Stimulated activated CD8-positive, alpha-beta memory T cell treated with anti-CD3 and anti-CD28 coated beads, Interleukin-7, amount 100 ng/mL, for 48 hours (primary cell): ENCODE measurements around the gene UFC1.

Experiments
- DNase-seq, 2 donors: peaks; one replicate each; pipeline ENCODE4 v3.0.0-alpha.2; 2020; ENCODE audit warnings: low read depth in 1 of 2; ENCODE audit errors: extremely low read depth in 1 of 2

The UFC1 gene

DNA sequence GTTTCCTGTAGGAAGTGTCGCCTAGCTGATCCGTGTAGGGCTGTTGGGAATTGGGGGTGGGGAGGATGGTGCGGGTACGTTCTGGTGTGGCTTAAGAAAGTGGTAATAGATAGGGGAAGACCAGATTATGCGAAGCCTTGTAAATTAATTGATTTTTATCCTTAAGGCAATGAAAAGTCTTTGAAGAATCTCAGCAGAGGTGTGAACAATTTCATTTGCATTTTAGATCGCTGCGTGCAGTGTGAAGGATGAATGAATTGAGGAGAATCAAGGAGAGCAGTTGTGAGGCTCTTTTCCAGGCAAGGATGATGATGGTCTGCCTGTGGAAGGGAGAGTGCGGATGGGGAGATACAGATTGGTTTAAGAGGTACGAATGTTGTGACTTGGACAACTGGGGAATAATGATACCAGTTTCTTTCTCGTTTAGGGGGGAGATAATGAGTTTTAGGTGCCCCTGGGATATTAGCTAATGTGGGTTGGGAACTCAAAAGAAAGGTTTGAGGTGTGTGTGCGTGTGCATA, 20.5 kb upstream of the UFC1 start:
- DNase-seq, result no peak

GRCh38 chr1:161137881-161138280, 15.9 kb upstream of the UFC1 start:
- no peak for DNase-seq

DNA sequence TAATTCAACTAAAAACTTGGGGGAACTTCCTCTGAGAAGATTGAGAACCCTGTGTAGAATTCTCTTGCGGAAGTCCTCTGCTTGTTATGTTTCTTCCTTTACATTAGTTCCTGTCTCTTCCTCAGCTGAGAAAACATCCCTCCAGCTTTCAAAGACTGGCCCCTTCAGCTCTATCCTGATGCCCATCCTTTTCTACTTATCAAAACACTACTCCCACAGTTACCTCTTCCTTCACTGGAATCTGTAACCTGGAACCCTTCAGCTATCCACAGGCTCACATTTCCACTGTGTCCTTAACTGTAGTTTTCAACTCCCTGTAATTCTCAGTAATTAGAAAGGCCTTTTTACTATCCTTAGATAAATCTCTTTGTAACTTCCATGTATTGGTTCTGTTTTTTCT, 15.3 kb upstream of the UFC1 start:
- DNase-seq, result no peak

DNA sequence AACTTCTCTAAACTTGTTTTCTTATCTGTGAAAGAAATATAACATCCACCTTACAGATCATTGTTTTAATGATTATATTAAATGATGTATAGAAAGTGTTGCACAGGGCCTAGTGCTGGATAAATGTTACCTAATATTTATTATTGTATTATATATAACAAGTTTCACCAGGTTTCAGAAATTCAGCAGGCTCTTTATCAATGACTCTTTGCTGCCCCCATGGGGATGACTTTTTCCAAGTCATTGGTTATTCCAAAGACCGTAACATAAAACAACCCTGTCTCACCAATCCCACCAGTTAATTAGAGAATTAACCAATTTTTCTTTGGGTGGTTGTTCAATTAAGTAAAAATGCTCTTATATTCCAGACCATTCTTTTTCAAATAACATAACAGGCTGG, 14.0 kb upstream of the UFC1 start:
- DNase-seq, result no peak

- DNase-seq, result no peak
Observed at GRCh38 chr1:161140755-161141400, 12.9 kb upstream of the UFC1 start.

DNA sequence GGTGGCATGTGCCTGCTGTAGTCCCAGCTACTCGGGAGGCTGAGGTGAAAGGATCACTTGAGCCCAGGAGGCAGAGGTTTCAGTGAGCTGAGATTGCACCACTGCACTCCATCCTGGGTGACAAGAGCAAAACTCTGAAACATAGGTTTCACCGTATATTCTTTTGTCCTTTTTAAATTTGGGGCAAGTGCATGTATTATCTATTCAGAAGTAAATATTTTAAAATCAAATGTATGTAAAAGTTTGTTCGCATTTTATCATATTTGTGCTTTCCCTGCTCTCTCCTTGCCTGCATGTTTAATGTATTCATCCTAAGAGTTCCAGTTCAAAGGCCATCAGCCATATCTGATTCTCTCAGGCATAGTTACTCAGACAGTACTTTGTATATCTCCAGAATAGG, 7.9 kb upstream of the UFC1 start:
- DNase-seq, result no peak

GRCh38 chr1:161153176-161153575, 602 bp upstream of the UFC1 start:
- DNase-seq, result no peak

DNA sequence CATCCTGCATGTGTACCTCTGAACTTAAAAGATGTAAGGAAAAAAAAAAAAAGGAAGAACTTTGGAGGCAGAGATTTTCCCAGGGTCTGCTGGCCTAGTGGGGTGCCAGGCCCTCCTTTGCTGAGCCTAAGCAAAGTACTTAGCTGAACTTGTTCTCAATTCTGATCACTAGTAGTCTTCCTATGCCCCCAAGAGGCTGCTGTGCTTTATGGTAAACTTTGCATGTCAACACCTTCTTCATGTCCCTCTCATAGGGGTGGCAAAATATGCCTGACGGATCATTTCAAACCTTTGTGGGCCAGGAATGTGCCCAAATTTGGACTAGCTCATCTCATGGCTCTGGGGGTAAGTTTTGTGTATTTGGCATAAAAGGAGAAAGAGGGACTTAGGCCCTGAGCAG, 4.1 kb downstream of the UFC1 start:
- DNase-seq, result no peak

DNA sequence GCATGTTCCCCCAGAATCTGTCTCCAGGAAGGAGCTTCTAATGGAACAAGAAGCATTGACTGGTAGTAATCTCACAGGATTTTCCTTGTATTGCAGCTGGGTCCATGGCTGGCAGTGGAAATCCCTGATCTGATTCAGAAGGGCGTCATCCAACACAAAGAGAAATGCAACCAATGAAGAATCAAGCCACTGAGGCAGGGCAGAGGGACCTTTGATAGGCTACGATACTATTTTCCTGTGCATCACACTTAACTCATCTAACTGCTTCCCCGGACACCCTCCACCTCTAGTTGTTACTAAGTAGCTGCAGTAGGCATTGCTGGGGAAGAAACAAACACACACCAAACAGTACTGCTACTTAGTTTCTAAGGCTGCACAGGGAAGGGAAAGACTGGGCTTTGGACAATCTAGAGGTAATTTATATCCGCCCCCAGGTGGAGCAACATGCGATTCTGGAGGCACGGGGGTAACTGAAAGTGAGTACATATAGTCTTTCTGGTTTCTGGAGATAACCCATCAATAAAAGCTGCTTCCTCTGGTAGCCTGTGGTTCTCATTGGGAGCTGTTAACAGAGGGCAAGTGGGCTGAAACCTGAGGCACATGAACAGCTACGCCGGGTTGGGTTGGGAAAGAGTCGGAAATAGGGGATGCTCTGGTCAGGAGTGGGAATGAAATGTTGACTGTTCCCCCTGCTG, 4.7 kb downstream of the UFC1 start:
- no peak for DNase-seq

DNA sequence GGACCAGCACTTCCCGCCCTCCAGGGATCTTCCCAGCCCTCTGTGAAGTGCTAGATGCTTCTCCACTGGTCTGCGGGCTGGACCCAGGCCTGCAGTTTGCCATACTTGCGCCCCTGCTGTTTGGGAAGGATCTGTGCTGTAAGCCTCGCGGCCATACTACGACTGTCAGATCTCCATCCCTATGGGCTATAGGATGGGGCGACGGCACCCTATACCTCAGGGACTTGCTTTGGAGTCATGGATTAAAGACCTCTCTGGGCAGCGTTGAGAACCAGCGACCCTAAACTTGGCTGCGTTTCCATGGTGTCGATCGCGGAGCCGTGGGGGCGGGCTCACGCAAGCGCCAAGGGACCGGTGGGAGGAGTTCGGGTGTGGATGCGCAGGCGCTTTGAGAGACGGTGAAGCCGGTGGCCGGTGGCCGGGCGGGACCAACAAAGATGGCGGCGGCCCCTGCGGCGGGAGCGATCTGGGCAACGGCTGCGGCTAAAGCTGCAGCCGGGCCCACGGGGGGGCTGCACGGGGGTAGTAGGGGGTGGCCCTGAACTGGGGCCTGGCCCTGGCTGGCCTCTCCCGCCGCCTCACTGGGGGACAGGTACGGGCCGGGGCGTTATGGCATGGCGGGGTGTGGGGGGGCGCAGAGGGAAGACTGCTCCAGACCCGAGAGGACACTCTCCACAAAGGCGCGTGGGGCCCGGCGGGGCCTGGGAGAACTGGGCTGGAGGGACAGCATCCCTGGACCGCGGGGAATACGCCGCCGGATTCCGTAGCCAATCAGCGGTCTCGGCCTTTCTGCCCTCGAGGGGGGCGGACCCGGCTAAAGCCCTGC, 5.5 kb downstream of the UFC1 start, which contains the start of gene USP21:
USP21 (plus strand) TSS at position 414 of the 826 bp plus-strand sequence. CDS start 1,141 bp downstream, outside the sequence.
- peak; percentile 83 to 89 for DNase-seq

DNA sequence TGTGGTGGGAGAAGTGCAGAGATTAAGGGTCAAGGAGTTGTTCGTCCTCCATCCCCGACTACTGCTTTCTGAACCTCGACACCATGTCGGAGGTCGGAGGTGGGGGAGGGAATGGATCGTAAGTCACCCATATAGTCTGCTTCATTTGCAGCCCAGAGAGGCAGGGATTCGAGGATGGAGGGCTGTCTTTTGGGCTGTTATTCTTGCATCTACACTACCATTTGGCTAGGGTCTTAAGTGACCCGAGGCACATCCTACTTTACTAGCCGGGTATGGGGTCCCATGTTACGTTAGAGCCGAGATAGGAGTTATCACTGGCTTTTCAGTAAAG, 6.1 kb downstream of the UFC1 start:
- no peak for DNase-seq

- DNase-seq, result no peak
Observed at GRCh38 chr1:161160671-161161145, 6.9 kb downstream of the UFC1 start.

DNA sequence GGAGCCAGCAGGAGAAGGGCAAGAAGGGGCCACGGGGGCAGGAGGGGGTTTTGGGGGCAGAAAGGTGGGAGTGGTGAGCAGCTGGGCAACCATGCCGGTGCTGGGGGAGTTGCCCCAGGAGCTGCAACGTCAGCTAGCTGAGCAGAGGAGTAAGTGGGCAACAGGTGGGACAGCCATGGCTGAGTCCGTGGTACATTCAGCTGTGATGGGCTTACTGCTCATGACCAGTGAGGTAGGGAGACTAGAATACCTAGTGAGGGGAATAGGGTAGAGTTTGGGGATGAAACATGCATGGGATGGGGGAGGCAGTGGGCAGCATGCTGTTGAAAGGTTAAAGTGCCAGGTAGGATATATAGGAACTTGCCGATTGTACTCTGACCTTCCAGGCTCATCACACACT, 7.9 kb downstream of the UFC1 start:
- no peak for DNase-seq

DNA sequence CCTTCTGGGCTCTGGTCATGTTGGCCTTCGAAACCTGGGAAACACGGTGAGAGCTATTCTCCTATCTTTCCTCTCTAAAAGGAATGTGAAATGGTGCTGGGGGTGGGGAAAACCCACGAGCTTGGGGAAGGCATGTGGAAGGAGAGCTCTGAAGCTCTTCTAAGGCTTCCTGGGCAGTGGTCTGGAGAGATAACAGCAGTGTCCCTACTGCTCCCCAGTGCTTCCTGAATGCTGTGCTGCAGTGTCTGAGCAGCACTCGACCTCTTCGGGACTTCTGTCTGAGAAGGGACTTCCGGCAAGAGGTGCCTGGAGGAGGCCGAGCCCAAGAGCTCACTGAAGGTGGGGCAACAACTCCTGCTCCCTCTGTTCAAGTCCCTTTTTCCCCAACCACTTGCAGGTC, 8.3 kb downstream of the UFC1 start:
- DNase-seq, result no peak

DNA sequence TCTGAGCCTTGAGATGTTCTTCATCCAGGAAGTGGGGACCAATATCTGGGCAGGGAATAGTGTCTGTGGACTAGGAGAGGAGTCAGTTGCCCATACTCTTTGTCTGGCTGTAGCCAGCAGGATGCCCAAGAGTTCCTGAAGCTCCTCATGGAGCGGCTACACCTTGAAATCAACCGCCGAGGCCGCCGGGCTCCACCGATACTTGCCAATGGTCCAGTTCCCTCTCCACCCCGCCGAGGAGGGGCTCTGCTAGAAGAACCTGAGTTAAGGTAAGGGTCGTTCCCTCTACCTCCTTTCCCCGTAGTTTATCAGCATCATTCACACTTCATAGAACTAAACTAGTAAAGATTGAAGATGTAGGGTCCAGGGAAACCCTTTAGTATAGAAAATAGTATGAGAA, 9.0 kb downstream of the UFC1 start:
- no peak for DNase-seq

DNA sequence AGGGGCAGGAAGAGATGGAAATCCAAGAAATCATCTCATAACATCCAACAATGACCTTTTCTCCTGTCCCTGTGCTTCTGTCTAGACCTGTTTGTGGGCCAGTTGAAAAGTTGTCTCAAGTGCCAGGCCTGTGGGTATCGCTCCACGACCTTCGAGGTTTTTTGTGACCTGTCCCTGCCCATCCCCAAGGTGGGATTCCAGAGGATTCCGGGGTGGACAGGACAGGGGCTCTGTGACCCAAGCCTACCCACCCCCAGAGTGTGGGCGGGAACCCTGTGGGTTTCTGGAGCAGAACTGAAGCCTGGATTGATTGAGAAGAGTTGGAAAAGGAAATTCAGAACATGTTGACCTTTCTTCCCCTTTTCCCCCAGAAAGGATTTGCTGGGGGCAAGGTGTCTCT, 10.0 kb downstream of the UFC1 start:
- DNase-seq, result no peak

DNA sequence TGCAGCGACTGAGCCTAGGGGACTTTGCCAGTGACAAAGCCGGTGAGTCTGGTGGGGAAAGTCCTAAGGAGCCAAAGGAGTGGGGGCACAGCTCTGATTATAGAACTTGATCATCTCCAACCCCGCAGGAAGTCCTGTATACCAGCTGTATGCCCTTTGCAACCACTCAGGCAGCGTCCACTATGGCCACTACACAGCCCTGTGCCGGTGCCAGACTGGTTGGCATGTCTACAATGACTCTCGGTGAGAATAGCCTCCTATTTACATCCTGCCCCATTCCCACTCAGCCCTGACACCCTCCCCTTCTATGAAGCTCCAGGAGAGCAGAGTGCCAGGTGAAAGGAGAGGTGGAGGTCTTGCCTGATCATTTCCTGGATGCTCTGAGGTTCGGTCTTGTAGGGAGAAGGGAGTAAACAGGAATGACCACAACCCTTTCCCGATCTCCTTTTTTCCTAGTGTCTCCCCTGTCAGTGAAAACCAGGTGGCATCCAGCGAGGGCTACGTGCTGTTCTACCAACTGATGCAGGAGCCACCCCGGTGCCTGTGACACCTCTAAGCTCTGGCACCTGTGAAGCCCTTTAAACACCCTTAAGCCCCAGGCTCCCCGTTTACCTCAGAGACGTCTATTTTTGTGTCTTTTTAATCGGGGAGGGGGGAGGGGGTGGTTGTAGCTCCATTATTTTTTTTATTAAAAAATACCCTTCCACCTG, 11.3 kb downstream of the UFC1 start:
- DNase-seq, result no peak

DNA sequence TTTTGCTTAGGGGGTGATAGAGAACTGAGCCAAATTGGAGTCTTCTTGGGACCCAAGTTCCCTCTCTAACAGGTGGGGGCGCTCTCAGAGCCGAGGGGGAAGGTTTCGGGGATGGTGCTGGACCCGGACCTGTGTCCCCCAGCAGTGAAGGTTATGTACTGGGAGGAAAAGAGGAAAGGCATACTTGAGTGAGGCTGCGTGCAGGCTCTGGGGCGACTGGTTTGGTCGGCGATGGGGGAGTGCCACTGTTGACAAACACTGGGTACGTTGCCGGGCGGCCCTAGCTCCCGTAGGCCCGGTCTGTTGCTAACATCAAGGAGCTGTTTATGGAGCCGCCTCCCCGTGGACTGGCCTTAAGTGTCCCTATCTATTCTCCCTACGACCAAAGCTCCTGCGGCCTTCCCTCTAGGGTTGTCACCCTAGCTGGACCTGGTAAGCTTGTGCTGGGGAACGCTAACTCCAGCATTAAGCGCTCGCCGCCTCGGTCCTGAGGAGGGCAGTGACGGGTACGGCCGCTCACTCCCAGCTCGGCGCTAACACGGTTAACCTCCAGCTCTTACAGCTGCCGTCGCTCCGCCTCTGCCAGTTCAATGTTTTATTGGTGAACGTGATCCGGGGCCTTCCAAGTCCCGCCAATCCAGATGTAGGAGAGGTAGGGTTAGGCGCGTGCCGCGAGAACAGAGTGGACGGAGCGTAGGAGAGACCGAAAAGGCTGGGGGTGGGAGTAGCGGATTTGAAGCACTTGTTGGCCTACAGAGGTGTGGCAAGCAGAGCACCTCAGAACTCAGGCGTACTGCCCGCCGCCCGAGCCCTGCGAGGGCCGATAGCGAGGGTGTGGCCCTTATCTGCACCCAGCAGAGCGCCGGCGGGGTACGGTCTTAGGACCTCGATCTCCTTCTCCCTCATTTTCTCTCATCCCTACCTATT, 12.2 kb downstream of the UFC1 start, which contains the start of gene PPOX:
PPOX (plus strand) TSS at position 685 of the 927 bp plus-strand sequence. CDS start 422 bp downstream, outside the sequence.
- DNase-seq, result peak; percentile 84 to 96

GRCh38 chr1:161166669-161167548, 13.1 kb downstream of the UFC1 start:
- no peak for DNase-seq
